Loucy (cell line): ENCODE data around the gene HOXD10.

Source experiments
- EZH2phosphoT487 ChIP-seq: fragments of 200-600 bp; IDR thresholded peaks from 2 replicates; pipeline ENCODE4 v1.6.1; 2018; ENCODE audit warnings: antibody characterized with exemption, mild to moderate bottlenecking, moderate library complexity, borderline replicate concordance
- TF ChIP-seq, protein P1 (sequence below): fragments of 200-600 bp; sonication (generic); conservative IDR thresholded peaks from 2 replicates; pipeline ENCODE4 v1.5.1; 2014; ENCODE audit warnings: mild to moderate bottlenecking, antibody characterized with exemption, low read length

- TF ChIP-seq, protein P1, sequence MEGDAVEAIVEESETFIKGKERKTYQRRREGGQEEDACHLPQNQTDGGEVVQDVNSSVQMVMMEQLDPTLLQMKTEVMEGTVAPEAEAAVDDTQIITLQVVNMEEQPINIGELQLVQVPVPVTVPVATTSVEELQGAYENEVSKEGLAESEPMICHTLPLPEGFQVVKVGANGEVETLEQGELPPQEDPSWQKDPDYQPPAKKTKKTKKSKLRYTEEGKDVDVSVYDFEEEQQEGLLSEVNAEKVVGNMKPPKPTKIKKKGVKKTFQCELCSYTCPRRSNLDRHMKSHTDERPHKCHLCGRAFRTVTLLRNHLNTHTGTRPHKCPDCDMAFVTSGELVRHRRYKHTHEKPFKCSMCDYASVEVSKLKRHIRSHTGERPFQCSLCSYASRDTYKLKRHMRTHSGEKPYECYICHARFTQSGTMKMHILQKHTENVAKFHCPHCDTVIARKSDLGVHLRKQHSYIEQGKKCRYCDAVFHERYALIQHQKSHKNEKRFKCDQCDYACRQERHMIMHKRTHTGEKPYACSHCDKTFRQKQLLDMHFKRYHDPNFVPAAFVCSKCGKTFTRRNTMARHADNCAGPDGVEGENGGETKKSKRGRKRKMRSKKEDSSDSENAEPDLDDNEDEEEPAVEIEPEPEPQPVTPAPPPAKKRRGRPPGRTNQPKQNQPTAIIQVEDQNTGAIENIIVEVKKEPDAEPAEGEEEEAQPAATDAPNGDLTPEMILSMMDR: no peak
- TF ChIP-seq EZH2phosphoT487: no peak
Observed at GRCh38 chr2:176081376-176081836, 35.2 kb upstream of the HOXD10 start.
